EH (cell line): ENCODE data around the gene PDC.

ENCODE experiments used
- DNase-seq: peaks from one replicate; pipeline ENCODE4 v3.0.0-alpha.2; 2015; ENCODE audit warnings: low read depth

The PDC gene

DNA sequence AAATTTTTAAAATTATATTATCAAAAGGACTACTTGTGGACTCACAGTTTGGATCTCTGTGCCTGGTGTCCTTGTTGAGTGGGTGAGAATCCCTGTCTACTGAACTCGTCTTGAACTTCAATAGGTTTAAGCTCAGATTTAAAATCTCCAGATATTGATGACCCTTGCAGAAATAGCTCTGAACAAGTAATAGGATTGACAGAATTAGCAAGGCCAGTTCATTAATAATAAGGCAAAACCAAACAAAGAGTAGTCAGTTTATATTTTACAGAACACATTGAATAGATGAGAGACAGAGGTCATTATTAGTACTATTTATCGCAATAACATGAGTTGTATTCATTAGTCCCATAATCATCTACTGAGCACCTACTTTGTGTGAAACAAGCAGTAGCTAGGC lies at the start of gene PDC:
Gene PDC, minus strand, starts transcription at position 101 of the 400 bp plus-strand sequence. CDS start 11,655 bp downstream, outside the sequence.
- DNase-seq = no peak

DNA sequence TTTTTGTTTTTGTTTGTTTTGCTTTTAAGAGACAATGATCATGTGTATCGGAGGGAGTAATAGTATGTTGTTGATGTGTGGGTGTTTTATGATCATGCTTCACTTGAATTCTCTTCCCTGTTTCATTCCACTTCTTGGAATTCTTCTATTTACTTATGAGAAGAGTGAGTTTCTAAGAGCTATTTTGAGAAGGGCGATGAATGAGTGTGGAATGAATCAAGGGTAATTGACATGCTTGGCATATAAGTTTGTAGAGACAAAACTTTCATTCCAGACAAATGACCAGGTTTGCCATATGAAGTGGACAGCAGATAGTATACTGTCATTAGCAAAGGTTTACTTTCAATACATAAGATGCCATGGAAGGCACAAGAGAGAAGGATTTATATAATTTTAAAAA lies 42.3 kb upstream of the PDC start:
- DNase-seq = peak; percentile 86

DNA sequence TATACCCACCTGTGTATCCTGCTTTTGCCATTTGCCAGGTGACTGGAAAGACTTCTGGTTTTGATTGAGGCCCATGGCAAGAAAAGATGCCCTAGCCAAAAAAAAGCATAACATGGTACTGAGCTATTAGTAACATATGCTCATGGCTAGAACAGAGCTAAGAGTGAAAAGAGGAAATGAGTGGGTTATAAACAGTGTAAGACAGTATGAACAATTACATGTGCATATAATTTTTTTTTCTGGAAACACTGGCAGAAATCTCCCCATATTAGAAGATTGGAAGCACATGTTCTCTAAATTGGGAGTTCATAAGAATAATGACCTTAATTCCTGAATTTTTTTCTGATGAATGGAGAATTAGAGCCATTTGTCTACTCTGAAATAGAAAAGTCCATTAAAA lies 41.2 kb upstream of the PDC start:
- DNase-seq = peak; percentile 61

DNA sequence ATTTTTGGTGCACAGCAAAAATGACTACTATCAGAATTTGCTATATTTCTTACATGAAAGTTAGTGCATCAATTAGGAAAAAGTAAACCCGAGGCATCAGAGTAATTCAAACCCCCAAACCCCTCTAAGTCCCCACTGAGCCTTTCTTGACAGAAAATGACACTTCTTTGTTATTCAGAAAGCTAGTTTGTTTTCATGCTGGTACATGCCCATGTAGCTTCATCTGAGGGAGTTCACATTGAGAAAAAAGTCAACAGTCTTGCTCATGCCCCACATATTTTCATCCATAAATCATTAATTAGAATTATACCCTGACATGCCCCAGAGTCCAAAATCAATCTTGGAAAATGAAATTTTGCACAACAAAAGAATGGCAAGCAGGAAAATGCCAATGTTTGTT lies 39.9 kb upstream of the PDC start:
- DNase-seq = no peak

DNA sequence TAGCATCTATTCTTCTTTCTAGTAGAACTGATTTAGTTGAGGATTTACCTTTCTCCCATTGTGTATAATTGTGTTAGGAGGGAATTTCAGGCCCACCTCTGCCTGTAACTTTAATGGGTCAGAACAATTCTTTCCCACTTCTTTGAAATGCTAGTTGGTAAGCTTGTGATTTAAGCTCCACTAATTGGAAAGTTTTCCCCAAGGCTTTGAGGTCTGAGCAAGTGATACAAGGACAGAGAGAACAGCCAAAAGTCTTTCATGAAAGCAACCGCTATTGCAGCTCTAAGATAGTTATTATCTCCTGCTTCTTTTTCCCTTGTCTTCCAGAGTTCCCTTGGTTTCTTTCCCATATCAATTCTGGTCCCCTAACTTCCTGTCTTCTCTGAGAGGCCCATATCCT lies 38.7 kb upstream of the PDC start:
- no peak for DNase-seq

DNA sequence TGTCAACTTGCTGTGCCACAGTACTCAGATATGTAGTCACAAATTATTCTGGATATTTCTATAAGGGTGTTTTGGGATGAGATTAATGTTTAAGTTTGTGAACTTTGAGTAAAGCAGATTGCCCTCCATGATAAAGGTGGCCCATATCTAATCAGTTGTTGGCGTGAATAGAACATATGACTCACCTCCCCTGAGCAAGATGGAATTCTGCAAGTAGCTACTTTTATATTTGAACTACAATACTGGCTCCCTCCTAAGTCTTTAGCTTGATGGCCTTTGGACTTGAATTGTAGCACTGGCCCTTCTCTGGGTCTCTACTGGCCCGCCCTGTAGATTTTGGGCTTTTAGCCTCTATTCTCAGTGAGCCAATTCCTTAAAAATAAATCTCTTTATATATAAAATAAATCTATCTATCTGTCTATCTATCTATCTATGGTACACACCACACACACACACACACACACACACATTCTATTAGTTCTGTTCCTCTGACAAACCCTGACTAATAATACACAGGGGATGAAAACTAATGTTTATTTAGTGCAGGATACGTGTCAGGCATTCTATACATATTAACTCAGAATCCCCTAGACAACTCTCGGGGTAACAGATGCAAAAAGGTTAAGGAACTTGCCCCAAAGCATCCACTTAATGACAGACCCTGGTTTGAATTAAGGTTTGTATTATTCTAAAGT lies 37.9 kb upstream of the PDC start:
- peak; percentile 84 for DNase-seq

DNA sequence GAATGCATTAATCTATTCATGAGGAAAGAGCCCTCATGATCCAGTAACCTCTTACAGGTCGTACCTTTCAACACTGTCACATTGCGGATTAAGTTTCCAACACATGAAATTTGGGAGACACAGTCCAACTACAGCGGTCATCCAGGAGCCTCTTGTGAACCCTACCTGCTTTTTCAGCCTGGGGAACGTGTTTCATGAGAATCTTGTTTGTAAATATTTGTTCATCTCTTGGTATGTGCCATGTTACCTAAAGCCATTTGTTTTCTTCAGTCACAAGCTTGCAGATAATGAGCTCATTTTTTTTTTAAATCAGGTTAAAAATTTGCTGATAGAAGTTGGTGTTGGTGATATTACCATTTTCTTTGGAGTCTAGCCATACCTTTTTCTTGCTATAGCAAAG lies 37.2 kb upstream of the PDC start:
- no peak for DNase-seq

DNA sequence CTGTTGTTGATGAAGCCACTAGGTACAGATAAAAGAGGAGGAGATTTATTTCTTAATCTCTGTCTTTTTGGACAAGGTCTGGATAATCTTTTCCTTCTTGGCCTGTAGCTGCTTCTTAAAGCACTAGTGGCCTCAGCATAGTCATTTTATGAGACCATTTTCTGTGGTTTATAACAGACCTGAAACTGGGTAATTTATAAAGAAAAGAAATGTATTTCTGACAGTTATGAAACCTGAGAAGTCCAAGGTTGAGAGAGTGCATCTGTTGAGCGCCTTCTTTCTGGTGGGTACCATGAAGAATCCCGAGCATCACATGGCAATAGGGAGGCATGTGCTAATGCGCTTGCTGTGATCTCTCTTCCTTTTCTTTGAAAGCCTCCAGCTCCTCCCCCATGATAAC lies 36.7 kb upstream of the PDC start:
- no peak for DNase-seq

DNA sequence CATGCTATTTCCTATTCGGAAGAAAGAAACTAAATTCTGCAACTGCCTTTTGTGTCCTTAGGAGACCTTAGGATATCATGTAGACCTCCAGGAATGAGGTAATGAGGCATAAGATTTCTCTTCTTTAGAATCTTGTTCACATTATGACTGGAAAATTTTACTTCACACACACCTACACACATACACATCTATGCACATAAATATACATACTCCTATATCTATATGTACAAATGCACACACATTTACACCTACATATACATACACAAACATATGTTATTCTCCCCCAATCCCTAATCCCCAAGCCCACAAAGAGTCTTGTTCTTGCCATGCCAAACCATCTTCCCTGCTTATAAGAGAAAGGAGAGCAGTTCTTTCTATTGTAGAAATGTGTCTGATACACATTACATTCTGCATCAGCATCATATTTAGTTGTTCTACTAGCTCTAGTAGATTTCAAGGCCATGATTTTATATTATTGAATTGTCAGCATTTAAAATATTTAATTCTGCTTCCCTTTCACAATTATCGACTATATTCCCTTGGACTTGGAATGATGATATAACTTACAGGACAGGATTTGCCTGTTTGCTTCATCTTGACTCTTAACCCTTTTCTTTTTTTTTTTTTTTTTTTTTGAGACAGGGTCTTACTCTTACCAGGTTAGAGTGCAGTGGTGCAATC lies 35.4 kb upstream of the PDC start:
- DNase-seq = no peak

DNA sequence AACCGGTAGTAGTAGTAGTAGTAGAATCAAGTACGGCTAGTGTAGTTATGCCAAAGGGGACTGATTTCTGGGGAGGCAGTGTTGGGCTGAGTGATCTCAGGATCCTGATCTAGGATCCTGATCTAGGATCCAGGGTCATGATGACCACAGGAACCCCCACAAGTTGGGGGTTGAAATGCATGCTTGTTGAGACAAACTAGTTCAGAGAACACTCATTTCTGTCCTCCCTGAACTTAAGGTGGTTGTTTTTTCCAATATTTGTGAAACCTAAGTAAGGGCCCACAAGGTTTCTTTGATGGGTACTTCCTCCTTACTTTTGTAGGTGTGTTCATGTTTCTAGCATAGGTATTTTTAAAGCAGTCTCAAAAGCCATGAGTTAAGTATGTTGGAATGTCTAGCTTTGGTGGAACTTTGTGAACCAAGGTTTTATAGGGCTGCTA lies 33.9 kb upstream of the PDC start:
- DNase-seq = peak; percentile 43

DNA sequence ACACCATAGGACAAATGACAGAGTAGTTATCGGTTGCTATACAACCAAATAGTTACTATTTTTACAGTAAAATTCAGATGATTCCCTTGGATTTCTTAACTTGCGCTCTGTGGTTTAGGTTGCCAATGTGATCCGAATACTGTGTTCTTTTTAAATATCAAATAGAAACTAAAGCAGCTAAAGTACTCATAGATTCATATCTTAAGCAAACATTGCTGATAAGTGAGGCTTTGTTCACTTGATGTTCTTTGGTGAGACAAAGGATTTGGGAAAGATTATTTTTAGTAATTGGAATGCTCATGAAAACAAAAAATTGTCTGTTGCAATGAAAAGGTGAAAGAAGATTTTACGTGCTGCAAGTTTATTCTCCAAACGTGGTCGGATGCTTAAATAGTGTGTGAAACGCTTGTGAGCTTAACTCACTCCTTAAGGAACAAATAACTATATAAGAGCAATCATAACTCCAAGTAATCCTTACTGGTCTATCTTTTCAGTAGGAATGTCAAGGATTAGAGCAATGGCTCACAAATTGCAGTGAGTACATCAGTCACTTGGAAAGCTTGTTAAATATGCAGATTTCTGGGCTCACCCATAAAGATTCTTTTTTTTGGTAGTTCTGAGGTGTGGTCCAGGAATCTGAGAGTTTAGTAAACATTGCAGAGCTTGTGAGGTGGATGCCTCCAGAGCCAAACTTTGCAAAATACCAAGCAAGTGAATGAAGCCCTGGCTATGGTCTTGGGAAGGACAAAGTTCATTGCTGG lies 31.8 kb upstream of the PDC start:
- peak; percentile 61 for DNase-seq

DNA sequence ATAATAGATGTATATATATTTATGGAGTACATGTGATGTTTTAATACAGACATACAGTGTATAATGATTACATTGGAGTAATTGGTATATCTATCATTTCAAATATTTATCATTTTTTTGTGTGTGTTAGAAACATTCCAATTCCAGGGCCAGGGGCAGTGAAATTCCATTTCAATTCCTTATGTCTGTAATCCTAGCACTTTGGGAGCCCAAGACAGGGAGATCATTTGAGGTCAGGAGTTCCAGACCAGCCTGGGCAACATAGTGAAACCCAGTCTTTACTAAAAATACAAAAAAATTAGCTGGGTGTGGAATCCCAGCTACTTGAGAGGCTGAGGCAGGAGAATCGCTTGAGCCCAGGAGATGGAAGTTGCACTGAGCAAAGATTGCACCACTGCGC lies 30.4 kb upstream of the PDC start:
- peak; percentile 26 for DNase-seq

DNA sequence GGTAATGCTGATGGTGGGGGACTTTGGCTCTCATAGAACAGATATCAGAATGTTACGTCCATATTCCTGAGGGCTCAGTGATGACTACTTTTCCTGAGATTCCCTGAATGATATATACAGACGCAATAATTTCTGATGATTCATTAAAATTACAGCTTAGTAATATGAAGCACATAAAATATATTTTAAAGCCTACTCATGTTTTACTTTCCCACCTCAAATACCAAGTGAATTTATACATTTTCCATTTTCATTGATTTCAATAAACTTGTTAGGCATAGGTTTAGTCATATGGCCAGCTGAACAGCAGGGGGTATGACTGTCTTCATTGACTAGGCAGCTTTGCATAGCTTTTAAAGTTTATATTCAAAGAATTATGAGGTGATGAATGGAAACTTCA lies 26.2 kb upstream of the PDC start:
- DNase-seq = peak; percentile 43

DNA sequence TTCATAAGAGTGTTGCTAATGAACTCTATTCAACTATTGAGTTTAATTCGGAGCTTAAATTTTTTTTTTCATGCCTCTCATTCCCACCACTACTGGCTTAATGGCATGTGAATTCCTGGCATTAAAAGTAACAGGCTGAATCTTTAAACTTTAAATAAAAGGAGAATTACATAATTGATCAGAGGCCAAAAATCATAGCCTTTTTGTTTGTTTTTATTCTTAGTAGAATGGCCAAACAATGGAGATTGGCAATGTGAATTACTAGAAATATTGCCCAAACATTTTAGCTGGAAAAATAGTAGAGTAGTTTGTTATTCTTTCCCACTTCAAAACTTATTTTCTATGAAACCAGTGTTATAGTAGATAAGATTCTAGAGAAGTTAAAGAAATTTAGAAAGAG lies 25.1 kb upstream of the PDC start:
- no peak for DNase-seq

DNA sequence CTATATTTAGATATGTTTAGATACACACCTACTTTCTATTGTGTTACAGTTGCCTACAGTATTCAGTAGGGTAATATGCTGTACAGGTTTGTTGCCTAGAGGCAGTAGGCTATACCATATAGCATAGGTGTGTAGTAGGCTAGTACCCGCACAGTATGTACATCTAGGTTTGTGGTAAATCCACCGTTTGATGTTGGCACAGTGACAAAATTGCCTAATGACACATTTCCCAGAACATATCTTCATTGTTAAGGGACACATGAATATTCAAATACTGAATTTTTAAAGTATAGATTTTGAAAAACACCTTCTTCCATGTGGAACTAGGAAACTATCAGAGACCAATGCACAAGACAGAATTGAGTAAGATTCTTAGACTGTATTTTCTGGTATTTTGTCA lies 22.6 kb upstream of the PDC start:
- no peak for DNase-seq

DNA sequence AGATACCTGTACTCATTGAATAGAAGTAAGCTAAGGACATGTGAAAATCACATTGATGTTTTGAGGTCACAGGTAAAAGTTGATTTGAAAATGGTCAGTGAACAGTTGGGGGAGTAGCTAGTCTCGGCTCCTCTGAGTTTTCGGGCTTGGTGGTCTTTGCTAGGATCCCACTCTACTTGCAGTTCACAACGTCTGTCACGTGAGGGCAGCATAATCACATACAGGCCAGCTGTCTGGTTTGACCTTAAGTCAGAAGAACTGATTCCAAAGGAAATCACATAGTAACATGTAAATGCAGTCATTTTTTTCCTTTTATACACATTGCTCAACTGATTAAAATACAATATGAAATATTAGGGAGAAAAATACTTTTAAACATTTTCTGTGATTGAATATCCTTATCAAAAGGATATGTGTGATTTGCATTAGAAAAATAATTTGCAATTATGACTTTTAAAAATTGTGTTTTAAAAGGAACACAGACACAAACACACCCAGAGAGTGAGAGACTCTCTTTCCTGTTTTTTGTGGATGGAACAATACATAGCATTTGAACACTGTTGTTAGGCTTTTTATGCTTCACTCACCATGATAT lies 21.8 kb upstream of the PDC start:
- peak; percentile 72 for DNase-seq

DNA sequence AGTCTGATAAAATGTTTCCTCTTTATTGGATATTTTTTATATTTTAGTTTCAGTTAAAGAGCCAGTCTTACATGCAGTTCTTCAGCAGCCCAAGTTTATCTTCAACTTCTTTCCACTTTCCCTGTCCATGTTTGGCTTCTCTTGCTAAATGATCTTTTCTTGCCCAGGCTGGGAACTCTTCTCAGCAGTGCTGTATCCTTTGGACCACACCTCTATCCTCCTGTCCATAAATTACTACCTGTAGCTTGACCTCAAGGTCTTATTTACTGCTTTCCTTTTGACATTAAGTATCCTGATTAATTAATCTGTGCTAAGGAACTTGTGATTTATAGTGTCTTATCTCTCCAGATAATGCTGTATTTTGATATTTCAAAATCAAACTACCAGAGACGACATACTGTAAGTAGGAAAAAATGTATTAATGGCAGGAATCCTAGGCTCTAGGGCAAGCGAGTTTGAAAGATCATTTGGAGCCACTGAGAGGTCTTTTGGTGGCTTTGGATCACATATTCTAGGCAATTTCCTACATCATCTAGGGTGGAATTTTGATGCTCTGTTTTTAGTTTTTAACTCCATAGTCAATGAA lies 20.5 kb upstream of the PDC start:
- DNase-seq = no peak

DNA sequence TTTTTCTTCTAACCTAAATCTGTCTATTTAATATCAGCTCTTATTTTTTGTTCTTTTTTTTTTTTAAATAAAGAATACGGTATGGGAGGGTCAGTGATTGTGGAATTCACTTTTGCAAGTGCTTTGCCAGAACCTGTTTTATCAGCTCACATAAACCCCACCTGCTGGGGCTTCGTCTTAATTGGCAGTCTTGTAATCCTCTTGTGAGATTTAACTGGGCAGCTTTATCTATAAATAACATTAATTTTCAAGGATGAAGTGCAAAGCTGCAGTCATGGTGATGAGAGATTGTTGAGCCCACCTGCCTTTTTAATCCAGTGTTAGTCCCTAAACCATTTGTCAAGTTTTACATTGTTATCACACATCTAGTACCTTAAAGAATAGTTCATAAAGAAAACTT lies 18.2 kb upstream of the PDC start:
- DNase-seq = no peak

DNA sequence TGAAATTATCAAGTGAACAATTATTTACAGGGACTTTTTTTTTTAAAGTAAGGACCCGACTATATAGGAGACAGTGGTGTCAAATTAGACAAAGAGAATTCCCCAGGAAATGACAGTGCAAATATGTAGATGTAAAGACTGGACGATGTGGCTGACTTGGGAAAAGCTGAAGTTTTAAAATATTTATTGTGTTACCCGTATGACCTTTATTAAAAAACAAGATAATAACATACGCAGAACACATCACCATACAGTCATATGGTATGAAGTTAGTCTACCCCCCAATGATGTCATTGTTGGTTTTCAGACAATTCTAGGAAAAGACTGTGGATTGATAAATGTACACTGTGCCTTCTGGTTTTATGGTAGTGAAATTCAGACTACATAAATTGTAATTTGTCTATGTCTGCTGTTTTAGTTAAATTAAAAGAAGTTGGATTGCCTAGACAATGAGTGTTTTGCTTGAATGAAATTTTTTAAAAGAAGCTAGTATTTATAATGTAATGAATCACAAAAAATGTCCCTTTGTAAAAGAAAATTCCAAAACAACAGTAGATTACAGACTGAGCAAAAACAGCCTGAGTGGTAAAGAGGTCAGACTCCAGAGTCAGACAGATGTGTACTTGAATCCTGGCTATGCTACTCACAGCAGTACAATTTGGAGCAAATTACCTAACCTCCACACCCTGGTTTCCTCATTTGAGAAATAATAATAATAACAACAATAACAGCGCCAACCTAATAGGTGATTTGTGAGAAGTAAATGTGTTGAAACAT lies 15.5 kb upstream of the PDC start:
- peak; percentile 49 for DNase-seq

DNA sequence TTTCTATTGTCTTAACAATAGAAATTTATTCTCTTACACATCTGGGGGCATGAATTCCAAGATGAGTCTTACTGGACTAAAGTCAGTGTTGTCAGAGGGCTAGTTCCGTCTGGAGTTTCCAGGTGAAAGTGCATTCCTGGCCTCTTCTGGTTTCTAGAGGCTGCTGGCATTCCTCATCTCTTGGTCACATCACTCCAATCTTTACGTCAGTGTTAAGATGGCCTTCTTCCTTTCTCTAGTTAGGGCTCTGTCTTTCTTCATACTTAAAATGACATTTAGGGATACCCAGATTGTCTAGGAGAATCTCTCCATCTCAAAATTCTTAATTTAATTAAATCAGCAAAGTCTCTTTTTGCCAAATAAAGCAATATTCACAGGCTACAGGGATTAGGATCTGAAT lies 13.3 kb upstream of the PDC start:
- DNase-seq = peak; percentile 43

DNA sequence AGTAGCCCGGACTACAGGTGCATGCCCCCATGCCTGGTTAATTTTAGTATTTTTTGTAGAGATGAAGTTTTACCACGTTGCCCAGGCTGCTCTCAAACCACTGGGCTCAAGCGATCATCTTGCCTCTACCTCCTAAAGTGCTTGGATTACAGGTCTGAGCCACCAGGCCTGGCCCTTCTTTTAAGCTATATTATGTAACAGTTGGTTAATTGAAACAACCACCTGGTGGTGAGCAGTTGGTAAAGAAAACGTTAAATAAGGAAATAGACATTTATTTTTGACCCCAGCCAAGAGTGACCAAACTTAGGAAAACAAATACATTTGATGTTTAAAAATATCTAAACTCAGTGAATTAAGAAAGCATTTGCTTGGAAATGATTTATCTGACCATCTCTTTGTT lies 12.1 kb upstream of the PDC start:
- no peak for DNase-seq

DNA sequence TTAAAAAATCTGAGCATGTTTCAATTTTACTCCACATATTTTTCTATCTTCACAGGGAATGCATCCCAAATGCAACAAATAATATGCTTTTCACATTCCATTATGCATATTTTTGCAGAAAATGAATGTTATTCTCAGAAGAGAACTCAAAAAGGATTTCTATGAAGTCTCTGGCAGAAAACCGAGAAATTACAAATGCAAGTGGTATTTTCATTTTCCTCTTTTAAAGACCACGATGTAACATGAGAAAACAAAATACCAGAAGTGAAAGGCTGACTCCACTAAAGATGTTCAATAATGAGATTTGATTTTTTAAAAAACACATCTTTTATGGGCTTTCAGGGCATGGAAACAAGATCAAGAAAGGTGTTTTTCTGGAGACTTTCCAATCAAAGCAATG lies 5.0 kb upstream of the PDC start:
- peak; percentile 22 for DNase-seq
